H1 (cell line): ENCODE measurements around the gene ACYP2.

Source experiments
- BACH1 ChIP-seq: IDR thresholded peaks from 2 replicates; pipeline ENCODE4 v1.6.1; 2012; ENCODE audit warnings: low read length, improper control_type of control experiment
- GABPA ChIP-seq: IDR thresholded peaks from 2 replicates; pipeline ENCODE4 v1.6.1; 2011; ENCODE audit warnings: mild to moderate bottlenecking, low read length, moderate library complexity, borderline replicate concordance; ENCODE audit not compliant: insufficient read depth
- JUN ChIP-seq: IDR thresholded peaks from 2 replicates; pipeline ENCODE4 v1.6.1; 2011; ENCODE audit warnings: low read depth, mild to moderate bottlenecking, improper control_type of control experiment, low read length
- MAX ChIP-seq: IDR thresholded peaks from 2 replicates; pipeline ENCODE4 v1.6.1; 2012; ENCODE audit warnings: inconsistent platforms
- NANOG ChIP-seq: IDR thresholded peaks from 2 replicates; pipeline ENCODE4 v1.6.1; 2011; ENCODE audit warnings: low read length, low read depth, mild to moderate bottlenecking, inconsistent platforms; ENCODE audit not compliant: insufficient read depth, poor library complexity, severe bottlenecking
- POLR2A ChIP-seq, 2 experiments: IDR thresholded peaks; 1 replicate in 1 of 2; 2 replicates in 1 of 2; pipeline ENCODE4 v1.6.1; 2011; ENCODE audit warnings: low read depth in 2 of 2, low read length in 2 of 2, mild to moderate bottlenecking in 2 of 2; ENCODE audit errors: control extremely low read depth in 1 of 2
- POLR2AphosphoS5 ChIP-seq: IDR thresholded peaks from 2 replicates; pipeline ENCODE4 v1.6.1; 2011; ENCODE audit warnings: low read depth, low read length
- RFX5 ChIP-seq: IDR thresholded peaks from 2 replicates; pipeline ENCODE4 v1.6.1; 2011; ENCODE audit warnings: low read depth, low read length, improper control_type of control experiment, borderline replicate concordance
- TF ChIP-seq, protein P1 (sequence below), 3 experiments: IDR thresholded peaks; 1 replicate in 2 of 3; 2 replicates in 1 of 3; pipeline versions ENCODE4 v1.5.1 to v1.6.1; 2011; ENCODE audit warnings: low read length in 3 of 3, mild to moderate bottlenecking in 3 of 3, inconsistent platforms in 2 of 3, low read depth in 1 of 3, moderate library complexity in 1 of 3; ENCODE audit not compliant: insufficient read depth in 1 of 3; ENCODE audit errors: control extremely low read depth in 1 of 3
- TF ChIP-seq, protein P2 (sequence below): IDR thresholded peaks from 2 replicates; pipeline ENCODE4 v1.6.1; 2011; ENCODE audit warnings: low read depth, mild to moderate bottlenecking, low read length; ENCODE audit not compliant: insufficient read depth

DNA sequence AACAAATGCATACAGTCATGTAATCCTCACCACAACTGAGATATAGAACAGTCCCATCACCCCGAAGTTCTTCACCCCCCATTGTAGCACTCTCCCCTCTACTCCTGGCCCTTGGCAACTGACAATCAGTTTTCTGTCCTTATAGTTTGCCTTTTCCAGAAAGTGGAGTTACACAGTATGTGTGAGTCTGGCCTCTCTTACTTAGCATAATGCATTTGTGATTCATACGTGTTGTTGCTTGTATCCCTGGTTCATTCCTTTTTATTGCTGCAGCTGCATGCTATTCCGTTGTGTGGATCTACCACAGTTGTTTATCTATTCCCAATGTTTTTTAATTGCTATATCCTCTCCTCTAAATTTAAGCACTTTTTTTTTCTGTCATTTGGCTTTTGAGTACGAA lies 17.6 kb downstream of the ACYP2 start:
- no peak for TF ChIP-seq BACH1
- TF ChIP-seq, protein P1, sequence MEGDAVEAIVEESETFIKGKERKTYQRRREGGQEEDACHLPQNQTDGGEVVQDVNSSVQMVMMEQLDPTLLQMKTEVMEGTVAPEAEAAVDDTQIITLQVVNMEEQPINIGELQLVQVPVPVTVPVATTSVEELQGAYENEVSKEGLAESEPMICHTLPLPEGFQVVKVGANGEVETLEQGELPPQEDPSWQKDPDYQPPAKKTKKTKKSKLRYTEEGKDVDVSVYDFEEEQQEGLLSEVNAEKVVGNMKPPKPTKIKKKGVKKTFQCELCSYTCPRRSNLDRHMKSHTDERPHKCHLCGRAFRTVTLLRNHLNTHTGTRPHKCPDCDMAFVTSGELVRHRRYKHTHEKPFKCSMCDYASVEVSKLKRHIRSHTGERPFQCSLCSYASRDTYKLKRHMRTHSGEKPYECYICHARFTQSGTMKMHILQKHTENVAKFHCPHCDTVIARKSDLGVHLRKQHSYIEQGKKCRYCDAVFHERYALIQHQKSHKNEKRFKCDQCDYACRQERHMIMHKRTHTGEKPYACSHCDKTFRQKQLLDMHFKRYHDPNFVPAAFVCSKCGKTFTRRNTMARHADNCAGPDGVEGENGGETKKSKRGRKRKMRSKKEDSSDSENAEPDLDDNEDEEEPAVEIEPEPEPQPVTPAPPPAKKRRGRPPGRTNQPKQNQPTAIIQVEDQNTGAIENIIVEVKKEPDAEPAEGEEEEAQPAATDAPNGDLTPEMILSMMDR (IDR thresholded peaks at IDR 0.05; ENCODE audit: control extremely low read depth in 1 of 3, insufficient read depth in 1 of 3, low read depth in 1 of 3, low read length in 3 of 3): no peak
- no peak for TF ChIP-seq NANOG
- no peak for TF ChIP-seq JUN
- TF ChIP-seq RFX5: no peak
- no peak for TF ChIP-seq POLR2A (IDR thresholded peaks at IDR 0.05; ENCODE audit: control extremely low read depth in 1 of 2, low read depth in 2 of 2, low read length in 2 of 2)
- TF ChIP-seq GABPA: no peak
- TF ChIP-seq, protein P2, sequence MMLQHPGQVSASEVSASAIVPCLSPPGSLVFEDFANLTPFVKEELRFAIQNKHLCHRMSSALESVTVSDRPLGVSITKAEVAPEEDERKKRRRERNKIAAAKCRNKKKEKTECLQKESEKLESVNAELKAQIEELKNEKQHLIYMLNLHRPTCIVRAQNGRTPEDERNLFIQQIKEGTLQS: no peak
- no peak for TF ChIP-seq POLR2AphosphoS5
- no peak for TF ChIP-seq MAX
